ENCODE measurements around the gene CHAF1A.
A peak's percentile ranks its signal among the peaks of the same experiment; 100 is the strongest.

Gene CHAF1A

DNA sequence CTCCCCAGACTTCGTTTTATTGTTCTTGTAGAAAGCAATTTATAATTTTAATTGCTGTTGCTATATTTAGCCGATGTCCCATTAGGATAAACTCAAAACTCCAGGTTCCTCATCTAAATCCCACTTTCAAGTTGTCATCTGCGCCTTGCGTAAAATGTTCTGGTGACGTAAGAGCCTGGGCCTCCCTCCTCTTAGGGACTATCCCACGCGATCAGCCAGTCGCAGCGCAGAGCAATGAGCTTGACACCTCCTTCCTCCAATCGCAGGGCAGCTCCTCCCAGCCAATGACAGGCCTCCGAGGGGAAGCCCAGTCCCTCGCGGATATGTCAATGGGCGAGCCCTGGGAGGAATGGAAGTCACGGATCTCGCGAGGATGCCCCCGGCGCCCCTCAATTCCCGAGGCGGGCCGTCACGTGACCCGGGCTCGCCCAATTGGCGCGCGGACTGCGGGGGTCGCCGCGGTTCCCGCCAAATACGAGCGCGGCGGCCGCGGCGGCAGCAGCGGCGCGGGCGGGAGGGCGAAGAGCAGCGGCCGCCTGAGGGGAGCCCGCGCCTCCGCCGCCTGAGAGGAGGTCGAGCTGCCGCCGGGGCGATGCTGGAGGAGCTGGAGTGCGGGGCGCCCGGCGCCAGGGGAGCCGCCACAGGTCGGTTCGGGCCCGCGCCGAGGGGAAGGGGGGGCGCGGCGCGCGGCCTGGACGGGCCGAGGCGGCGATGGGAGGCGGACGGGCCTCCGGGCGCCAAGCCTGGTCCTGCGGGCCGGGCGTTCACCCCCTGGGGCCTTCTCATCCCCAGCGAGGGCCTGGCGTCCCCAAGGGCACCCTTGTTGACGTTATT lies at the start of gene CHAF1A (continued):
- TF ChIP-seq, protein P1, sequence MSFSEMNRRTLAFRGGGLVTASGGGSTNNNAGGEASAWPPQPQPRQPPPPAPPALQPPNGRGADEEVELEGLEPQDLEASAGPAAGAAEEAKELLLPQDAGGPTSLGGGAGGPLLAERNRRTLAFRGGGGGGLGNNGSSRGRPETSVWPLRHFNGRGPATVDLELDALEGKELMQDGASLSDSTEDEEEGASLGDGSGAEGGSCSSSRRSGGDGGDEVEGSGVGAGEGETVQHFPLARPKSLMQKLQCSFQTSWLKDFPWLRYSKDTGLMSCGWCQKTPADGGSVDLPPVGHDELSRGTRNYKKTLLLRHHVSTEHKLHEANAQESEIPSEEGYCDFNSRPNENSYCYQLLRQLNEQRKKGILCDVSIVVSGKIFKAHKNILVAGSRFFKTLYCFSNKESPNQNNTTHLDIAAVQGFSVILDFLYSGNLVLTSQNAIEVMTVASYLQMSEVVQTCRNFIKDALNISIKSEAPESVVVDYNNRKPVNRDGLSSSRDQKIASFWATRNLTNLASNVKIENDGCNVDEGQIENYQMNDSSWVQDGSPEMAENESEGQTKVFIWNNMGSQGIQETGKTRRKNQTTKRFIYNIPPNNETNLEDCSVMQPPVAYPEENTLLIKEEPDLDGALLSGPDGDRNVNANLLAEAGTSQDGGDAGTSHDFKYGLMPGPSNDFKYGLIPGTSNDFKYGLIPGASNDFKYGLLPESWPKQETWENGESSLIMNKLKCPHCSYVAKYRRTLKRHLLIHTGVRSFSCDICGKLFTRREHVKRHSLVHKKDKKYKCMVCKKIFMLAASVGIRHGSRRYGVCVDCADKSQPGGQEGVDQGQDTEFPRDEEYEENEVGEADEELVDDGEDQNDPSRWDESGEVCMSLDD (tag by site-specific recombination; IDR thresholded peaks at IDR 0.05) = peak; percentile 63; the same call in 1 of the 2 replicates

DNA sequence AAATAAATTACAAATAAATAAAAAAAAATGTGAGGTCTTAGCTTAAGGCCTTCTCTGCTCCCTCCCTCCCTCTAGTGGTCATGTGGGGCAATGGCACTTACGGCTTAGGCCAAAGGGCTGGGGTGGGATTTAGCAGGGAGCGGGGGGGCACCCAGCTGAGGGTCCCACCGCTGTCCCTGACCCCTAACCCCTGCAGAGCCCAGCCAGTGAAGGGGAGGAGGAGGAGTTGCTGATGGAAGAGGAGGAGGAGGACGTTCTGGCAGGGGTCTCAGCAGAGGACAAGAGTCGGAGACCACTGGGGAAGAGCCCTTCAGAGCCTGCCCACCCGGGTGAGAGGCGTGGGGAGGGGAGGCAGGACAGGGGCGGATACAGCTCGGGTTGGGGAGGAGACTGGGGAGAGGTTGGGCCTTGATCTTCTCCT lies 49.7 kb upstream of the CHAF1A start:
- Histone ChIP-seq H3K27ac (ENCODE audit: extremely low read depth, low read depth, low read length) (no peak overlapping the region), H3K4me1 (ENCODE audit: control insufficient read depth, insufficient read depth, low read length) (no peaks in the 10 kb centered on the region), H3K4me3 (ENCODE audit: low read depth, low read length) (no peak overlapping the region), H3K9me3 (ENCODE audit: control insufficient read depth, insufficient read depth, low read depth, low read length) (no peaks in the 10 kb centered on the region), H3K36me3 (ENCODE audit: control insufficient read depth in 2 of 2, insufficient read depth in 1 of 2, low read length in 2 of 2) (peaks cover 10 to 25% of the 10 kb centered on the region in 2 experiments; a peak in 2 of 3 replicates)
- POLR2A ChIA-PET = interaction anchor here (0.6 to 1.8 kb wide), 6 partner anchors 8 to 1632 kb away, joined by 3 to 28 read pairs (median 4); partner anchors contain the start of gene MPND
- CTCF ChIA-PET = interaction anchor here (0.6 to 5.0 kb wide), 38 partner anchors 8 to 1037 kb away, joined by 3 to 92 read pairs (median 4); partner anchors contain the start of genes CHAF1A, MPND, SH3GL1 and YJU2
- no peak for TF ChIP-seq OSR2 (tag by site-specific recombination; IDR thresholded peaks at IDR 0.05)
- no peak for TF ChIP-seq ZNF561 (tag by site-specific recombination; IDR thresholded peaks at IDR 0.05; ENCODE audit: borderline replicate concordance)
- TF ChIP-seq KLF7 (tag by site-specific recombination; IDR thresholded peaks at IDR 0.05; ENCODE audit: borderline replicate concordance) = no peak
- TF ChIP-seq, protein P2, sequence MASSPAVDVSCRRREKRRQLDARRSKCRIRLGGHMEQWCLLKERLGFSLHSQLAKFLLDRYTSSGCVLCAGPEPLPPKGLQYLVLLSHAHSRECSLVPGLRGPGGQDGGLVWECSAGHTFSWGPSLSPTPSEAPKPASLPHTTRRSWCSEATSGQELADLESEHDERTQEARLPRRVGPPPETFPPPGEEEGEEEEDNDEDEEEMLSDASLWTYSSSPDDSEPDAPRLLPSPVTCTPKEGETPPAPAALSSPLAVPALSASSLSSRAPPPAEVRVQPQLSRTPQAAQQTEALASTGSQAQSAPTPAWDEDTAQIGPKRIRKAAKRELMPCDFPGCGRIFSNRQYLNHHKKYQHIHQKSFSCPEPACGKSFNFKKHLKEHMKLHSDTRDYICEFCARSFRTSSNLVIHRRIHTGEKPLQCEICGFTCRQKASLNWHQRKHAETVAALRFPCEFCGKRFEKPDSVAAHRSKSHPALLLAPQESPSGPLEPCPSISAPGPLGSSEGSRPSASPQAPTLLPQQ (tag by site-specific recombination; IDR thresholded peaks at IDR 0.05) = 0 out of 2 replicates have a peak, but pooled peaks have one; percentile 39
- TF ChIP-seq ZNF600 (tag by site-specific recombination; IDR thresholded peaks at IDR 0.05) = peak; percentile 36; the same call in 1 of the 2 replicates
- peak; percentile 47; the same call in 1 of the 2 replicates for TF ChIP-seq BCL11B (tag by site-specific recombination; IDR thresholded peaks at IDR 0.05; ENCODE audit: low read depth)
- no peak for TF ChIP-seq ZNF114 (tag by site-specific recombination; IDR thresholded peaks at IDR 0.05)
- TF ChIP-seq SP2 (tag by site-specific recombination; IDR thresholded peaks at IDR 0.05) = peak; percentile 47
- TF ChIP-seq, protein P3, sequence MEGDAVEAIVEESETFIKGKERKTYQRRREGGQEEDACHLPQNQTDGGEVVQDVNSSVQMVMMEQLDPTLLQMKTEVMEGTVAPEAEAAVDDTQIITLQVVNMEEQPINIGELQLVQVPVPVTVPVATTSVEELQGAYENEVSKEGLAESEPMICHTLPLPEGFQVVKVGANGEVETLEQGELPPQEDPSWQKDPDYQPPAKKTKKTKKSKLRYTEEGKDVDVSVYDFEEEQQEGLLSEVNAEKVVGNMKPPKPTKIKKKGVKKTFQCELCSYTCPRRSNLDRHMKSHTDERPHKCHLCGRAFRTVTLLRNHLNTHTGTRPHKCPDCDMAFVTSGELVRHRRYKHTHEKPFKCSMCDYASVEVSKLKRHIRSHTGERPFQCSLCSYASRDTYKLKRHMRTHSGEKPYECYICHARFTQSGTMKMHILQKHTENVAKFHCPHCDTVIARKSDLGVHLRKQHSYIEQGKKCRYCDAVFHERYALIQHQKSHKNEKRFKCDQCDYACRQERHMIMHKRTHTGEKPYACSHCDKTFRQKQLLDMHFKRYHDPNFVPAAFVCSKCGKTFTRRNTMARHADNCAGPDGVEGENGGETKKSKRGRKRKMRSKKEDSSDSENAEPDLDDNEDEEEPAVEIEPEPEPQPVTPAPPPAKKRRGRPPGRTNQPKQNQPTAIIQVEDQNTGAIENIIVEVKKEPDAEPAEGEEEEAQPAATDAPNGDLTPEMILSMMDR (tag by site-specific recombination; IDR thresholded peaks at IDR 0.05) = peak; percentile 52; the same call in 1 of the 2 replicates
- TF ChIP-seq SALL2 (tag by site-specific recombination; IDR thresholded peaks at IDR 0.05; ENCODE audit: borderline replicate concordance) = no peak
- peak; percentile 9; the same call in 1 of the 2 replicates for TF ChIP-seq ZBTB7A (tag by site-specific recombination; IDR thresholded peaks at IDR 0.05; ENCODE audit: low read depth)
- TF ChIP-seq ZNF664 (tag by site-specific recombination; IDR thresholded peaks at IDR 0.05) = no peak
- TF ChIP-seq, protein P4, sequence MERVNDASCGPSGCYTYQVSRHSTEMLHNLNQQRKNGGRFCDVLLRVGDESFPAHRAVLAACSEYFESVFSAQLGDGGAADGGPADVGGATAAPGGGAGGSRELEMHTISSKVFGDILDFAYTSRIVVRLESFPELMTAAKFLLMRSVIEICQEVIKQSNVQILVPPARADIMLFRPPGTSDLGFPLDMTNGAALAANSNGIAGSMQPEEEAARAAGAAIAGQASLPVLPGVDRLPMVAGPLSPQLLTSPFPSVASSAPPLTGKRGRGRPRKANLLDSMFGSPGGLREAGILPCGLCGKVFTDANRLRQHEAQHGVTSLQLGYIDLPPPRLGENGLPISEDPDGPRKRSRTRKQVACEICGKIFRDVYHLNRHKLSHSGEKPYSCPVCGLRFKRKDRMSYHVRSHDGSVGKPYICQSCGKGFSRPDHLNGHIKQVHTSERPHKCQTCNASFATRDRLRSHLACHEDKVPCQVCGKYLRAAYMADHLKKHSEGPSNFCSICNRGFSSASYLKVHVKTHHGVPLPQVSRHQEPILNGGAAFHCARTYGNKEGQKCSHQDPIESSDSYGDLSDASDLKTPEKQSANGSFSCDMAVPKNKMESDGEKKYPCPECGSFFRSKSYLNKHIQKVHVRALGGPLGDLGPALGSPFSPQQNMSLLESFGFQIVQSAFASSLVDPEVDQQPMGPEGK (tag by site-specific recombination; IDR thresholded peaks at IDR 0.05) = peak; percentile 89
- TF ChIP-seq ZEB2 (tag by site-specific recombination; IDR thresholded peaks at IDR 0.05) = no peak
- TF ChIP-seq ZNF654 (tag by site-specific recombination; IDR thresholded peaks at IDR 0.05; ENCODE audit: low read depth) = peak; percentile 42
- TF ChIP-seq, protein P5, sequence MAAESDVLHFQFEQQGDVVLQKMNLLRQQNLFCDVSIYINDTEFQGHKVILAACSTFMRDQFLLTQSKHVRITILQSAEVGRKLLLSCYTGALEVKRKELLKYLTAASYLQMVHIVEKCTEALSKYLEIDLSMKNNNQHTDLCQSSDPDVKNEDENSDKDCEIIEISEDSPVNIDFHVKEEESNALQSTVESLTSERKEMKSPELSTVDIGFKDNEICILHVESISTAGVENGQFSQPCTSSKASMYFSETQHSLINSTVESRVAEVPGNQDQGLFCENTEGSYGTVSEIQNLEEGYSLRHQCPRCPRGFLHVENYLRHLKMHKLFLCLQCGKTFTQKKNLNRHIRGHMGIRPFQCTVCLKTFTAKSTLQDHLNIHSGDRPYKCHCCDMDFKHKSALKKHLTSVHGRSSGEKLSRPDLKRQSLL (tag by site-specific recombination; IDR thresholded peaks at IDR 0.05) = no peak

Data from HEK293 (cell line).